GM12864 (cell line): ENCODE data around the gene AK8.

Experiments used
- DNase-seq: peaks from one replicate; pipeline ENCODE4 v3.0.0-alpha.2; 2011; ENCODE audit warnings: low read depth
- H3K4me3 ChIP-seq: 2 replicates; pipeline ENCODE4 v1.5.1; 2011; ENCODE audit warnings: mild to moderate bottlenecking, low read depth, low read length, control low read depth
- TF ChIP-seq, protein P1 (sequence below): IDR thresholded peaks from 2 replicates; pipeline ENCODE4 v1.5.1; 2011; ENCODE audit warnings: low read depth, mild to moderate bottlenecking, moderate library complexity, low read length, control low read depth, inconsistent platforms; ENCODE audit errors: missing control alignments

The AK8 gene

DNA sequence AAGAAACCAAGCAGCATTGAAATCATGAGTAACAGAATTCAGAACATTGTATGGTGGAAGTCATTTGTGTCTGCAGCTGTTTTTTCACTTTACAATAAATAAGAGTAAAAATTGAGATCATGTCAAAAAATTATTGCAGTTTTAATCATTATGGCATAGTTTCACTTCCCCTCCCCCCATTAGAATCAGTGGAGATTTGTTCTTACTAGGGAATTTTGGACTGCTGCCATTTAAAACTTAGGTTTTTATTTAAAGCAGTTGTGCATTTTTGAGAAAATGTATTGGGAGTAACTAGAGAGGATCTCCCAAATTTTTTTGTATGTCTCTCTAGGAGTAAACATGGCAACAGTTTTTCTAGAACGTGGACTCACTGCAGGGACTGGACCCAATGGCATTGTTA, 187.4 kb downstream of the AK8 start:
- H3K4me3 ChIP-seq, result no peak overlapping the region
- TF ChIP-seq, protein P1, sequence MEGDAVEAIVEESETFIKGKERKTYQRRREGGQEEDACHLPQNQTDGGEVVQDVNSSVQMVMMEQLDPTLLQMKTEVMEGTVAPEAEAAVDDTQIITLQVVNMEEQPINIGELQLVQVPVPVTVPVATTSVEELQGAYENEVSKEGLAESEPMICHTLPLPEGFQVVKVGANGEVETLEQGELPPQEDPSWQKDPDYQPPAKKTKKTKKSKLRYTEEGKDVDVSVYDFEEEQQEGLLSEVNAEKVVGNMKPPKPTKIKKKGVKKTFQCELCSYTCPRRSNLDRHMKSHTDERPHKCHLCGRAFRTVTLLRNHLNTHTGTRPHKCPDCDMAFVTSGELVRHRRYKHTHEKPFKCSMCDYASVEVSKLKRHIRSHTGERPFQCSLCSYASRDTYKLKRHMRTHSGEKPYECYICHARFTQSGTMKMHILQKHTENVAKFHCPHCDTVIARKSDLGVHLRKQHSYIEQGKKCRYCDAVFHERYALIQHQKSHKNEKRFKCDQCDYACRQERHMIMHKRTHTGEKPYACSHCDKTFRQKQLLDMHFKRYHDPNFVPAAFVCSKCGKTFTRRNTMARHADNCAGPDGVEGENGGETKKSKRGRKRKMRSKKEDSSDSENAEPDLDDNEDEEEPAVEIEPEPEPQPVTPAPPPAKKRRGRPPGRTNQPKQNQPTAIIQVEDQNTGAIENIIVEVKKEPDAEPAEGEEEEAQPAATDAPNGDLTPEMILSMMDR, result no peak
- no peak for DNase-seq

DNA sequence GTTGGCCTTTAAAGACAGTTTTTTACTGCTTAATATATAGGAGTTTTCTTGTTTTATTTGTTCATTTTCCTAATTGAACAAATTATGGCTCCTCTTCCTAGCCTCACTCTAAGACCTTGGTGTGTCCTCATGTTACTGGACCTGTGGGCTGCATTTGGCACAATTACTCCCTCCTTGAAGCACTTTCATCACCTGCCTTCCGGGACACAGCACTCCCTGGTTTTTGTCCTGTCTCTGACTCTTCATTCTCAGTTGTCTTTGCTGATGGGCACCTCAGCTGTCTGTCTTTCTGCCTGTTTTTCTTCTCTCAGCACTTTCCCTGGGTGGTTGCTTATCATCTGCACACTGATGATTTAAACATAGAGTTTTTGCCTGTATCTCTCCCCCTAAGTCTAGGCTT, 194.2 kb downstream of the AK8 start:
- no peak overlapping the region for H3K4me3 ChIP-seq
- TF ChIP-seq, protein P1, result no peak

DNA sequence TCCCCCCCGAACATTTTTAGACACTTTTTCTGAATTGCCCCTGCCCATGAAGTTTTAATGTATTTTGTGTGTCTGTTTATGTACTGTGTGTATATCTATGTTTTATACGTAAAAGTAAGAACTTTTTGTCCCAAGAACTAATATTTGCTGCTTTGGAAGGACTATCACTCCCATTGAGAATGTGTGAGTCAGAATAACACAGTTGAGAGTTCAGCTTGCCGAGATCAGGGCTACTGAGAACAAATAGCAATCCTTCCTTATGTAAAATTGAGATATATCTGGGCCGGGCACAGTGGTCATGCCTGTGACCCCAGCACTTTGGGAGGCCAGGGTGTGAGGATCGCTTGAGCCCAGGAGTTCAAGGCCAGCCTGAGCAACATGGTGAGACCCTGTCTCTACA, 196.5 kb downstream of the AK8 start:
- TF ChIP-seq, protein P1, result no peak
- DNase-seq, result no peak
- H3K4me3 ChIP-seq, result no peak overlapping the region

More for the DNA sequence above, 194.2 kb downstream of the AK8 start:
- no peak for DNase-seq

DNA sequence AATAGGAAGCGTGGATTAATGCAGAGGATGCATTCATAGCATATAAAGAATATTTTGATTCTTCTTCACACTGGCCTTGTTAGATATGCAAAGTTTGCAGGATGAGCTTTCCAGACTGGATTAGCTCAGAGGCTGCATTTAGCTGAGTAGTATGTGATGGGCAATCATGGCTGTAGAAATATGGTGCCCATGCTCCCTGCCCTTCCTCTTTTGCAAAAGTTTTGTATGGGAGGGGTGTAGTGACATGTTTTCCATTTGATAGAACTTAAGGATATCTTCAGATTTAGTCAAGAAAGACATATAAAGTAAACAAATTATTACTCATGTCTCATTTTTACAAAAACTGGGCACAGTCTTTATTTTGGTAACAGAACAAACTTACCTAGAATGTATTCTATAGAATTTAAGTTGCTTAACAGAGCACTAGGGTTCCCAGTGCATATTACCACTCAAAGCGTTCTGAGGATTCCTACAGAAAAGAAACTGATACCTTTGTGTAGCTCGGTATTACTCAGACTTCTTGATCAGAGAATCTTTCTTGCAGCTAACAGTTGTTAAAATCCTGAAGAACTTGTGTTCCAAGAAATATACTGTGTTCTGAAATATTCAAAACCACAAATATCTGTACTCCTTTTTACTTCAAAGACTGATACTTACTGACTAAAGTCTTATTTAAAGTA, 198.0 kb downstream of the AK8 start:
- H3K4me3 ChIP-seq, result no peak overlapping the region
- TF ChIP-seq, protein P1, result no peak
- DNase-seq, result no peak

DNA sequence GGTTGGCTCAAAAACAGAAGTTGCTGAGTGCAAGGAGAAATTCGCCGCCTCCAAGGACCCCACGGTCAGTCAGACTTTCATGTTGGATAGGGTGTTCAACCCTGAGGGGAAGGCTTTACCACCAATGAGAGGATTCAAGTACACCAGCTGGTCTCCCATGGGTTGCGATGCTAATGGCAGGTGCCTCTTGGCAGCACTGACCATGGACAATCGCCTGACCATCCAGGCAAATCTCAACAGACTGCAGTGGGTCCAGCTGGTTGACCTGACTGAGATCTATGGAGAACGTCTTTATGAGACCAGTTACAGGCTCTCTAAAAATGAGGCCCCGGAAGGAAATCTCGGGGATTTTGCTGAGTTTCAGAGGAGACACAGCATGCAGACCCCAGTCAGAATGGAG, 200.1 kb downstream of the AK8 start:
- no peak overlapping the region for H3K4me3 ChIP-seq
- DNase-seq, result no peak
- TF ChIP-seq, protein P1, result no peak
